Liver (tissue), 9 donors: Measurements from ENCODE around the gene NDUFS4. TPM values are rescaled to one million over a fixed set of nuclear protein-coding genes. Genes with fewer than 3 reads are reported as not detected.

Experiments used
- DNase-seq: peaks from one replicate; pipeline ENCODE4 v3.0.0-alpha.2; 2017; ENCODE audit warnings: low spot score
- H3K27ac ChIP-seq, 2 donors: one replicate each; pipeline ENCODE4 v1.7.0; 2013; ENCODE audit warnings: inconsistent platforms in 2 of 2, low read length in 2 of 2, control low read depth in 1 of 2, low read depth in 1 of 2, mild to moderate bottlenecking in 1 of 2
- H3K27me3 ChIP-seq, 4 donors: one replicate each; pipeline versions ENCODE4 v1.6.1 to v1.7.0; 2013; ENCODE audit warnings: low read length in 3 of 4, inconsistent platforms in 1 of 4, mild to moderate bottlenecking in 1 of 4, moderate library complexity in 1 of 4; ENCODE audit not compliant: control insufficient read depth in 4 of 4, insufficient read depth in 4 of 4
- H3K36me3 ChIP-seq, 4 donors: one replicate each; pipeline versions ENCODE4 v1.6.1 to v1.7.0; 2013; ENCODE audit warnings: low read length in 3 of 4, mild to moderate bottlenecking in 3 of 4, low read depth in 1 of 4, moderate library complexity in 1 of 4; ENCODE audit not compliant: control insufficient read depth in 4 of 4, insufficient read depth in 3 of 4
- H3K4me1 ChIP-seq, 4 donors: one replicate each; pipeline versions ENCODE4 v1.6.1 to v1.7.0; 2013; ENCODE audit warnings: low read length in 3 of 4, mild to moderate bottlenecking in 3 of 4, moderate library complexity in 1 of 4; ENCODE audit not compliant: control insufficient read depth in 4 of 4, insufficient read depth in 4 of 4
- H3K4me3 ChIP-seq, 3 donors: one replicate each; pipeline versions ENCODE4 v1.6.1 to v1.7.0; 2013; ENCODE audit warnings: low read length in 3 of 3, control low read depth in 1 of 3, low read depth in 1 of 3, mild to moderate bottlenecking in 1 of 3
- H3K9ac ChIP-seq, 2 donors: one replicate each; pipeline ENCODE4 v1.7.0; 2013; ENCODE audit warnings: low read length in 2 of 2, mild to moderate bottlenecking in 2 of 2, moderate library complexity in 2 of 2, control low read depth in 1 of 2, low read depth in 1 of 2
- H3K9me3 ChIP-seq, 4 donors: one replicate each; pipeline versions ENCODE4 v1.6.1 to v1.7.0; 2013; ENCODE audit warnings: low read length in 3 of 4; ENCODE audit not compliant: control insufficient read depth in 4 of 4
- ATF3 ChIP-seq: IDR thresholded peaks from 2 replicates; pipeline ENCODE4 v1.6.1; 2016; ENCODE audit warnings: antibody characterized with exemption
- CTCF ChIP-seq: fragments of 150-350 bp; IDR thresholded peaks from 2 replicates; pipeline ENCODE4 v1.5.1; 2017; ENCODE audit warnings: improper control_type of control experiment, low read depth, low read length; ENCODE audit not compliant: missing input control
- EGR1 ChIP-seq, 2 donors: IDR thresholded peaks; 2 replicates each; pipeline ENCODE4 v1.6.1; 2016 to 2018; ENCODE audit warnings: antibody characterized with exemption in 2 of 2, low read depth in 2 of 2
- FOXA1 ChIP-seq: IDR thresholded peaks from 2 replicates; pipeline ENCODE4 v1.6.1; 2016; ENCODE audit warnings: antibody characterized with exemption
- FOXA2 ChIP-seq: IDR thresholded peaks from 2 replicates; pipeline ENCODE4 v1.6.1; 2016; ENCODE audit warnings: antibody characterized with exemption
- GABPA ChIP-seq, 2 donors: IDR thresholded peaks in 1 of 2; conservative IDR thresholded peaks in 1 of 2; 2 replicates each; pipeline ENCODE4 v1.6.1; 2016; ENCODE audit warnings: antibody characterized with exemption in 2 of 2, mild to moderate bottlenecking in 1 of 2, moderate library complexity in 1 of 2
- HNF4A ChIP-seq, 2 donors: conservative IDR thresholded peaks; 2 replicates each; pipeline ENCODE4 v1.6.1; 2016; ENCODE audit warnings: antibody characterized with exemption in 2 of 2, mild to moderate bottlenecking in 2 of 2
- HNF4G ChIP-seq: IDR thresholded peaks from 2 replicates; pipeline ENCODE4 v1.6.1; 2016; ENCODE audit warnings: antibody characterized with exemption
- JUND ChIP-seq, 2 donors: IDR thresholded peaks; 2 replicates each; pipeline ENCODE4 v1.6.1; 2016; ENCODE audit warnings: antibody characterized with exemption in 2 of 2
- MAX ChIP-seq: IDR thresholded peaks from 2 replicates; pipeline ENCODE4 v1.6.1; 2016; ENCODE audit warnings: antibody characterized with exemption
- NR2F2 ChIP-seq: IDR thresholded peaks from 2 replicates; pipeline ENCODE4 v1.6.1; 2016; ENCODE audit warnings: antibody characterized with exemption
- RAD21 ChIP-seq, 2 donors: IDR thresholded peaks; 2 replicates each; pipeline ENCODE4 v1.6.1; 2016; ENCODE audit warnings: antibody characterized with exemption in 2 of 2, mild to moderate bottlenecking in 2 of 2
- RXRA ChIP-seq, 2 donors: IDR thresholded peaks; 2 replicates each; pipeline ENCODE4 v1.6.1; 2017 to 2018; ENCODE audit warnings: antibody characterized with exemption in 2 of 2, mild to moderate bottlenecking in 1 of 2
- SP1 ChIP-seq: IDR thresholded peaks from 2 replicates; pipeline ENCODE4 v1.6.1; 2018; ENCODE audit warnings: antibody characterized with exemption, mild to moderate bottlenecking
- TAF1 ChIP-seq: conservative IDR thresholded peaks from 2 replicates; pipeline ENCODE4 v1.6.1; 2016; ENCODE audit warnings: antibody characterized with exemption, mild to moderate bottlenecking
- YY1 ChIP-seq: IDR thresholded peaks from 2 replicates; pipeline ENCODE4 v1.6.1; 2016; ENCODE audit warnings: antibody characterized with exemption, mild to moderate bottlenecking
- ZBTB33 ChIP-seq: IDR thresholded peaks from 2 replicates; pipeline ENCODE4 v1.6.1; 2016; ENCODE audit warnings: antibody characterized with exemption
- WGBS: extraction: QIAGEN DNeasy Blood & Tissue Kit; methylation state at CpG from one replicate; pipeline ENCODE4 v1.1.7; 2013; 5-methylcytosine and 5-hydroxymethylcytosine counted together
- polyA plus RNA-seq, 2 donors: library from polyadenylated mRNA; stranded (reverse) in 1 of 2; unstranded in 1 of 2; fragments of 200-250 nt in 1 of 2; fragments of >200 nt in 1 of 2; fragmentation: Nextera tagmentation in 1 of 2; extraction: Ambion mirVana in 1 of 2; gene quantifications; one replicate each; pipeline versions ENCODE4 v1.2.1 to v1.2.3, GENCODE V29; 2013 to 2015
- total RNA-seq, 2 donors: library from RNA; depleted of rRNA; stranded (reverse); fragments of >200 nt; gene quantifications; one replicate each; pipeline ENCODE4 v1.2.3, GENCODE V29; 2014
- TF ChIP-seq, protein P1 (sequence below): IDR thresholded peaks from 2 replicates; pipeline ENCODE4 v1.6.1; 2016; ENCODE audit warnings: antibody characterized with exemption, mild to moderate bottlenecking
- donor health status: healthy.
- donor health status: healthy.
- donor health status: healthy.
- donor health status: healthy.
- donor health status: healthy.

NDUFS4 gene
- total and polyA plus RNA-seq, 4 donors, result 35.9 to 114 (median 53.4) TPM

DNA sequence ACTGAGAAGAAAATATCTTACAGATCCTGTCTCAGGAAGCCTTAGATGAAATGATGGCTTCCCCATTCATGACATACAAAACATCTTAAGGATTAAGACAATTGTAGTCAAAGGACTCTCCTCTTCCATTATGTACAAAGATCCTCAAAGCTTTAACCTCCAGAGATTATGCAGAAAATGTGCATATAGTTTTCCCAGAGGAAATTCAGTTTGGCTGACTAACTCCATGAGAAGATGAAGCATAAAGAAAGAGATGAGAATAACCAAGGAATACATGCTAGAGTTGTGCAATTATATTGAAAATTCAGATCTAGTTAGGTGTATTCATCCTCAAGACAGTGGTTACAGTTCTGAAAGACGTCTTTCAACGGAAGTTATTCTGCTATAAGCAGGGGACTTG is 18.6 kb upstream of the NDUFS4 start:
- 96% methylated on average over 2 of the region's 2 CpGs for WGBS

More for the DNA sequence above, 18.6 kb upstream of the NDUFS4 start:
- H3K27me3 ChIP-seq, result no peaks in the 10 kb centered on the region
- H3K9me3 ChIP-seq, result no peaks in the 10 kb centered on the region
- no peak overlapping the region for H3K4me3 ChIP-seq
- no peak overlapping the region for H3K9ac ChIP-seq
- H3K27ac ChIP-seq, result no peak overlapping the region
- H3K4me1 ChIP-seq, result peaks cover 0 to 3% (median 0%) of the 10 kb centered on the region in 4 donors
- TF ChIP-seq SP1, result no peak
- no peak for TF ChIP-seq YY1
- TF ChIP-seq, protein P1, sequence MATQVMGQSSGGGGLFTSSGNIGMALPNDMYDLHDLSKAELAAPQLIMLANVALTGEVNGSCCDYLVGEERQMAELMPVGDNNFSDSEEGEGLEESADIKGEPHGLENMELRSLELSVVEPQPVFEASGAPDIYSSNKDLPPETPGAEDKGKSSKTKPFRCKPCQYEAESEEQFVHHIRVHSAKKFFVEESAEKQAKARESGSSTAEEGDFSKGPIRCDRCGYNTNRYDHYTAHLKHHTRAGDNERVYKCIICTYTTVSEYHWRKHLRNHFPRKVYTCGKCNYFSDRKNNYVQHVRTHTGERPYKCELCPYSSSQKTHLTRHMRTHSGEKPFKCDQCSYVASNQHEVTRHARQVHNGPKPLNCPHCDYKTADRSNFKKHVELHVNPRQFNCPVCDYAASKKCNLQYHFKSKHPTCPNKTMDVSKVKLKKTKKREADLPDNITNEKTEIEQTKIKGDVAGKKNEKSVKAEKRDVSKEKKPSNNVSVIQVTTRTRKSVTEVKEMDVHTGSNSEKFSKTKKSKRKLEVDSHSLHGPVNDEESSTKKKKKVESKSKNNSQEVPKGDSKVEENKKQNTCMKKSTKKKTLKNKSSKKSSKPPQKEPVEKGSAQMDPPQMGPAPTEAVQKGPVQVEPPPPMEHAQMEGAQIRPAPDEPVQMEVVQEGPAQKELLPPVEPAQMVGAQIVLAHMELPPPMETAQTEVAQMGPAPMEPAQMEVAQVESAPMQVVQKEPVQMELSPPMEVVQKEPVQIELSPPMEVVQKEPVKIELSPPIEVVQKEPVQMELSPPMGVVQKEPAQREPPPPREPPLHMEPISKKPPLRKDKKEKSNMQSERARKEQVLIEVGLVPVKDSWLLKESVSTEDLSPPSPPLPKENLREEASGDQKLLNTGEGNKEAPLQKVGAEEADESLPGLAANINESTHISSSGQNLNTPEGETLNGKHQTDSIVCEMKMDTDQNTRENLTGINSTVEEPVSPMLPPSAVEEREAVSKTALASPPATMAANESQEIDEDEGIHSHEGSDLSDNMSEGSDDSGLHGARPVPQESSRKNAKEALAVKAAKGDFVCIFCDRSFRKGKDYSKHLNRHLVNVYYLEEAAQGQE, result no peak
- no peak for TF ChIP-seq ATF3
- TF ChIP-seq JUND (IDR thresholded peaks at IDR 0.05), result no peak
- no peak for TF ChIP-seq HNF4A (conservative IDR thresholded peaks at IDR 0.05)
- no peak for TF ChIP-seq RXRA (IDR thresholded peaks at IDR 0.05)
- TF ChIP-seq GABPA (IDR thresholded peaks at IDR 0.05 in 1 of 2, conservative IDR thresholded peaks at IDR 0.05 in 1 of 2), result no peak
- no peak for TF ChIP-seq RAD21 (IDR thresholded peaks at IDR 0.05)
- no peak for TF ChIP-seq CTCF
- TF ChIP-seq HNF4G, result no peak
- TF ChIP-seq FOXA2, result no peak
- TF ChIP-seq NR2F2, result no peak
- no peak for TF ChIP-seq FOXA1
- no peak for TF ChIP-seq EGR1 (IDR thresholded peaks at IDR 0.05; ENCODE audit: low read depth in 2 of 2)
- TF ChIP-seq MAX, result no peak
- TF ChIP-seq TAF1, result no peak
- TF ChIP-seq ZBTB33, result no peak
- no peaks in the 10 kb centered on the region for H3K36me3 ChIP-seq
- DNase-seq, result no peak
